Forelimb muscle (tissue), 1 donor: Measurements from ENCODE around the gene CTNNA3. TPM values are rescaled to one million over a fixed set of nuclear protein-coding genes. Genes with fewer than 3 reads are reported as not detected.

Source experiments
- DNase-seq: peaks from one replicate; pipeline ENCODE4 v3.0.0-alpha.2; 2013; ENCODE audit warnings: low read depth
- polyA plus RNA-seq: library from polyadenylated mRNA; unstranded; fragments of 120-200 nt; gene quantifications from one replicate; pipeline ENCODE4 v1.2.1, GENCODE V29; 2013; ENCODE audit not compliant: insufficient read length

Gene CTNNA3
- polyA plus RNA-seq, 1 donor = 12.6 TPM

DNA sequence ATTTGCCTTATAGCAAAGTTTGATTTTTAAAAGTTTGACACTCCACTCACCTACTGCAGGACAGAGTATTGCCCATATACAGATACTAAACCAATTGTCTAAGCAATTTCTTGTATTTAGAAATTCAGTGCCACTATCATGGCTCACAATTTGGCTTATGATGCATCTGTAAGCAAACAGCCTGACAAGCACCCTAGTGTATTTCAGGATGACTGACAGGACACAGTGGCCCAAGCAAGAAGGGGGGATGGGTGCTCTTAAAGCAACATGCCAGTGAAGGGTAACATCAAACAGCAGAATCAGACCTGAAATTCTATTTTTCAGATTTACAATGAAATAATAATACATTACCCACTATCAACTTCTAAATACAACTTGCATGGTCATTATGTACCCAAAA lies 30.5 kb downstream of the CTNNA3 start:
- no peak for DNase-seq

DNA sequence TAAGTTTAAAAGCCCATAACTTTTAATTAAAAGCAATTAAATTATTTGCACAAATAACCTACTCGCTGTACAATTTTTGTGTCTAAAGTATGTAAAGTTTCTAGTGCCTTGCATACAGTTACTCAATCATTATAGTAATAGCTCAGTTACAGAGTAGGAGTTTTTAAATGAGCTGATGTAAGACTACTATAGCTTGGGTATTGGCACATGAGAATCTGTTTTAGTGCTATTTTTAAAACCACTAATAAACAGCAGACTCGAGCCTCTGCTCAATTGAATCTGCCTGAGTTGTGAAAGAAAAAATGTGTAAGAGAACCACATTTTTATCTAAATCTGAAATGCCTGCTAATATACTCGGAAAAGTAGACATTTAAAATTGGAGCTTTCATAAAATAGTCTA lies 31.1 kb downstream of the CTNNA3 start:
- DNase-seq = no peak

DNA sequence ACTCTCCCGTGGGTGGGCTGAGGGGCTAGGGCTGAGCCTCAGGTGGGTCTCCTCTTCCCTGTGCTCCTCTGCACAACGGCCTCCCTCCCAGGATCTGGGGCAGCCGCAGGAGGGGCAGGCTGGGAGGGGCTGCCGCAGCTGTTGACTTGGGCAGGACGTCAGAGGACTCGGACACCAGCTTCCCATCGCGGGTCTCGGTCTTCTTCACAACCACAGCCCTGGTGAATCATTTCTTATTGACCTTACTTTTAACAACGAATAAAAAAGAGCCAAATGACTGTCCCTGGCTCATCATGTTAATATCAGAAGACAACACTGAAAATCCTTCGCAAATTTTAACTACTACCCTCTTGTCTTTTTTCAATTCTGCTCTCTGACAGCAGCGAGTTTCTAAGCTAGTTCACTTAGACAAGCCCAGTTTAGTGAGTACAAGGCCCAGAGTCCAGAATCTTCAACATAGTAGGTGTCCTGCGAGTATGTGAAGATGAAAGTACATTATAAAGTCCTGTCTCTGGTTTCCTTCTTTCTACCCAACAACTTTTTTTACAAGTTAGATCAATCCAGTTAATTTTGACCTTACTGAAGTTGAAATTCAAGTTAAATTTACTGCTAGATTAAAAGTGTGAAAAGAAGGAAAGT lies 32.4 kb downstream of the CTNNA3 start:
- no peak for DNase-seq

DNA sequence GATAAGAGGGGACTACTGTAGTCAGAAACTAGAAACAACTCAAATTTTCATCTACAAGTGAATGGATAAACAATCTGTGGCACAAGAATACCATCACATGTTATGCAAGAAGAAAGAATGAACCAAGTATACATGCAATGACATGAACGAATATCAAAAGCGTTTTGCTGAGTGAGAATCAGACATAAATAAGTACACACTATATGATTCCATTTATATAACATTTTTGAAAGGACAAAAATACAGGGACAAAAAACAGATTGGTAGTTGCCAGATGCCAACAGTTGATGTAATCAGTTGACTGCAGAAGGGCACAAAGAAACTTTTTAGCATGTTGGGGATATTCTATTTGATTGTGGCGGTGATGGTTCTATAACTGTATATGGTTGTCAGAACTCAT lies 33.6 kb downstream of the CTNNA3 start:
- DNase-seq = no peak

DNA sequence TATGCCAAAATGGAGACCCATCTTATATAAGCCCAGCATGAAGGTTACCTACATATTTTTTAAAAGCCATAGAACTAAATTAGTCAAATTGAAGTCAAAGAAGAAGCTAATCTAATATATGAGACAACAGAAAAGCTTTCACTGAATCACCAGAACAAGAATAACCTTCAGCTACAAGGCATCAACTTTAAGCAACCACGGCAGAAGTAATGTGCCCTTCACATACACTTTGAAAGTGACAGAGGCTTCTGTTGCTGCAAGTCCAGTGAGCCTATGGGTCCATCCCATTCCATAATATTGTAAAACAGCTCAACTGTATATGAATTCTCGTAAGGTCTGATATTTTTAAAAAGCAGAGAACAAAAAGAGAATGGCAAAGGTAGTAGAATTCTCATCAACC lies 36.5 kb downstream of the CTNNA3 start:
- DNase-seq = no peak

DNA sequence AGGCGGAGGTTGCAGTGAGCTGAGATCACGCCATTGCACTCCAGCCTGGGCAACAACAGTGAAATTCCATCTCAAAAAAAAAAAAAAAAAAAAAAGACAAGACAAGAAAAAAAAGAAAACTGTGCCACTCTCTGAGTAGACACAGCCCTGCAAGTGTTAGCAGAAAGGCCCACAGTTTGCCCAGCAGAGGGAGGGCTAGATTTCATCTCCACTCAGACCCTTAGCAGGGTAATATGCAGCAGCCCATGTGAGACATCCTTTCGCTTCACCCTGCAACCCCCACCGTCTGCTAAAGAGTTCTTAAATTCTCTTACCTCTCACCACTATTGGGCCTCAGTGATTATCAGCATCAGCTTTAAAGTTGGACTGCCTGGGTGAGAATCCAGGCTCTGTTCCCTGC lies 38.2 kb downstream of the CTNNA3 start:
- DNase-seq = no peak

DNA sequence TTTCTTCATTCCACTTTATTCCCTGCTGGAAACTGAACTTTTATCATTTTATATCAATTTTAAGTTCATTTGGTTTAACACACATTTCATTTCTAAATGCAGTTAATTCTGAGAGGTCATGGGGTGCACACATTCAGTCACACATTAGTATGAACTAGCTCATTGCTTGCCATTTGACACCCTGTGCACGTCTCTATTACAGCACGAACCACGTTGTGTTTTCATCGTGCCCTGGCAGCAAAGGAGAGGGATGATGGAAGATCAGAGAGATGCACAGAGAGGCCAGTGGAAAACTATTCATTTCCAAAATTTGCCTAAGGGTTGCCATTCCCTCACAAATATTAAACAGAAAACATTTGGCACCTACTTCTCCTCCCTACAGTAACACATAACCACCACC lies 45.4 kb downstream of the CTNNA3 start:
- DNase-seq = no peak

DNA sequence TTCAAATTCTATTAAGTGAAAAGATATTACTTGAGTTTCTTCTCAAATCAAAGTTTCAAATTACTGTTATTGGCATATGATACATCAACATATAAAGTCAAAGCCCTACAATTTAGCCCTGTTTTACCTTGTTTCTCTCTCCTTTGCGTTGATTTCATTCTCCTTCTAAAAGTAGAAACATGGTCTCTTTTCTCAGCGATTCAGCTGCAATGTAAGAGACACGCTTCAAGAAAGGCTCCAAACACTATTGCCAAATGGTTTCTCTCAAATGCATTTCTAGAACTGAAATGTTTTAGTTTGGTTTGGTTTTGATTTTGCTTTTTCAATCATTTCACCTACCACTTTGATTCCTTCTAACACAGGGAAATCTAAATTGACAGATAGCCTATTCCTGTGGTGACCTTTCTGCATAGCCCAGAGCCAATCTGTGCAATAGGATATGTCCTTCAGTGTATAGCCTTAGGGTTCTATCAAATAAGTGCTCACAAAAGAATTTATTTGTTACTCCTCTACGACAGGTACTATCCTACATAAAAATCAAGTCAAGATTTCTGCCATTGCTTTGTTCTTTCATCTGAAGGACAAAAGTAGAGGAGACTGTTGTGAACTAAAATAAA lies 47.3 kb downstream of the CTNNA3 start:
- DNase-seq = no peak

DNA sequence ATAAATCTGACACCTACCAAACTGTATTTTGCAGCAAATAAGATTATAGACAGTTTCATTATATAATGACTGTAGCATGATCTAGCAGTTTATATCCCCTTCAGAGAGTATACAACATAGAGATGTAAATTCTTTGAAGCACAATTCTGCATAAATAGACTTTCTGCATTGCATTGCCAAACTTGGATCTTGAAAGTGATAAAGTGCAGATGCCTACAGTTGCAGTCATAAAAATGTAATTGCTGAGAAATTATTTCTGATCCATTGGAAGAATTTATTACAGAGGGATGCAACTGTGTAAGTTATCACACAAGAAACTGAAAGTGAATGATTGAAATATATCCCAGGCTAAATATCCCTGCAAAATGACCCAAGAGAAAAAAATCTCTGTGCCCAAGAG lies 65.1 kb downstream of the CTNNA3 start:
- no peak for DNase-seq

DNA sequence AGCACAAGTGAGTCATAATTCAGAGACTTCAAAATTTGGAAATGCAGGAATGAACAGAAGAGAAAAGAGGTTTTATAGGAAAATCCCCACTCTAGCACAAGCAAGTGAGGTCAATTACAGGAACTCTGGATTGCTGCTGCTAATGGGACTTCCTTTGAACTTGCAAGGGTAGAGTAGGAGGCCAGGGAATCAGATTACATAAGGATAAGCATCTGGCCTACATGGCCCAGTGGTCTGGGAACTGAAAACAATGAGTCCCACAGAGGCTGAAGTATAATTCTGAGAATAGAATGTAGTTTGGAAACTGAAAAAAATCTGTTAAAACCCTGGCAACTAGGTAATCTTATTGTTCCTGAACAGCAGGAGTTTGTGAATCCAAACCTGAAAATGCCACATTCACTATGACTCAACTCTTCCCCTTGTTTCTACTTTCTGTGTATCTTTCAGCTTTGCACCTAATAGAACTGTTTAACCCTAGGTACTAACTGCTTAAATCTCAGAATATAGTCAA lies 66.5 kb downstream of the CTNNA3 start:
- no peak for DNase-seq

DNA sequence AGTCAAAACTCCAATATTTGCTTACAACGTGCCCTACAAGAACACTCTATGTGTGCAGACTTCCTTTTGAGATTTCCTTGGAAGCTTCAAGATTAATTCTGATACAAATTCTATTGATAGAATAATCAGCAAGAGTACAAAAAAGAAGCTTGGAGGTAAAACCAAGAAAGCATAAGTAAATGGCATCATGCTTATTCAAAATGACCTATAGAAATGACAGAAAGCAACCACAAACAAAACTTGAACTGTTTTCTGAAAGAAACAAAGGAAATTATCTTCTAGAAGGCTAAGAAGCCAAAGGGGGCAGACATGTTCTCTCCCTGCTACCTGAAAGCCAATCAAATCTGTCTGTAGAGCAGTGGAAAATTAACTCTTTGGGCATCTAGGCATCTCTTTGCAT lies 73.0 kb downstream of the CTNNA3 start:
- DNase-seq = no peak

DNA sequence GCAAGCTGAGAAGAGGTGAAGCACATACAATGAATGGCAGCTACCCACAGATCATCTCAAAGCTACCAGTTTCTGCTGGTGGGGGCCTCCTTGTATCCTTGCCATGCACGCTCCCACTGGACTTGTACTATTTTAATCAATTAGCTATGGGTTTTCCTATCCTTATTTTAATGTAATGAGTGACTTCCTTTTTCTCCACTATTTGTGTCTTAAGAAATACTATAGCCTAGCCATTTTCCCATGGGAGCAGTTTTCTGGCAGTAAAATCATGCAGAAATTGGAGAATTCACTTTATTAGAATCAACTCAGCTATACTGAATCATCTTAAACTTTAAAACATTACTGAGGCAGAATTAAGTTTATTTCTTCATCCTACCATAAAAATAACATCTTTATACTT lies 73.5 kb downstream of the CTNNA3 start:
- peak; percentile 44 for DNase-seq

DNA sequence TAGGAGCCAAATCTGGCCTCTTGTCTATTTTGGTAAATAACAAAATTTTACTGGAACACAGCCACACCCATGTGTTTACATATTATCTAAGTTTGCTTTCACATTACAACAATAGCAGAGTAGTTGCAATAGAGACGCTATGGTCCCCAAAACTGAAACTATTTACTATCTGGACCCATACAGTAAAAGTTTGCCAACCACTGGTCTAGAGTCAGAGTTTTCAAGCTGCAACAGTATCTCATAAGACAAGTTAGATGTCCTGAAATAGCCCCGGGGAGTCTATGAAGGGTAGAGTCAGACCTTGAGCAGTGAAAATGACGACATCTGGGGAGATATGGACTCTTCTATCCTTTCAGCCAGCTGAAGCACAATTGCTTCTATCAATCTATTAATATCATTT lies 74.2 kb downstream of the CTNNA3 start:
- DNase-seq = no peak

DNA sequence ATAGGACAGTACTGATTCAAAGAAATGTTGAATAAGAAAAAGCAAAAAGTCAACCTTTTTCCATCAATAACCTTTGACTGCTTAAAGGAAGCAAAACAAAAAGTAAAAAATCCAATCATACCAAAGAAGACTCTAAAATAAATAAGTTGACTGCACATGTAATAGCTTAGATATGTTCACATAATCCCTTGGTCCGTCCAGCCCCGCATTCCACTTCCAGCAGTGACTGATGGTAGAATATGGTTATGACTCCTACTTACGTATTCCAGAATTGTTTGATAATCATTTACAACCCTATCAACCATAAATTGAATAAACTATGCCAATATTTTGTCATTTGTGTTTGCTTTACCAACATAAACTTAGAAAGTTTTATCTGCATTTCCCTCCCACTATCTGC lies 77.9 kb downstream of the CTNNA3 start:
- DNase-seq = no peak

DNA sequence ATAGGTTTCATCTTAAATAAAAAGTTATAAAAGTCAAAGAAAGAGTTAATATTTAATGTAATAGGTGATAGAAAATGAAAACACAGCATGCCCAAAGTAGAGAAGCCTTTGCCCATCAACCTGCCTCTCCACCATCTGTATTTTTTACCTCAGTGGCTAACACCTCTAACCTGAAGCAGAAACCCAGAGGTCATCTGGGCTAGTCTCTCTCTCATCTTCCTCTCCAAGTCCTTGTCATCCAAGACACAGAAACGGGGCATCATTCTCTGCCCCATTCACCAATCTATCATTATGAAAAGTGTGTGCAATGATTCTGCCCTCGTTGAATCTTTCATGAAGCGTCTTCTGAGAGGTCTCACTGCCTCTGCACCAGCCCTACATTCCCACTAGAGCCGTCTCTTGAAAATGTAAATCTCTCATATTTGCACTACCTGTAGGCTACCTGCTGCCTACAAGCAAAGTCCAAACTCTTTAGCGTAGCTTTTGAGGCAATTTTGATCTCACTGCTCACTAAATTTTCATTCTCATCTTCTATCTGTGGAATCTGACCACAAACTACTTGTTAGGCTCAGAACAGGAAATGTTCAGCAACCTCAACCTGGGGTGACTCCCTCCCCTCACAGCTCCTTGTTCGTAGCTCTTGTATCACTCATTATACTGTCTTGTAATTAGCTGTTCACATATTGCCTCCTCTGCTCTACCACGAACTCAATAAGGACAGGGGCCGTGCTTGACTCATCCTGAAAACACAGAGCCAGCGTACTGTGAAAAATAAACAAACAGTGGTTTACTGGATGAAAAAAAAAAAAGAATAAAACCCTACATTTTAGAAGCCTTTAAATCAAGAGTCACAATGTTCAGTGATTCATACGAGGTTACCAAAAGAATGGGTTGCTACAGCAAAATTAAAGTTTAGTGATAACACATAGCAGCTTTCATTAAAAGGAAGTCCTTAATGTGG lies 83.1 kb downstream of the CTNNA3 start:
- DNase-seq = no peak

DNA sequence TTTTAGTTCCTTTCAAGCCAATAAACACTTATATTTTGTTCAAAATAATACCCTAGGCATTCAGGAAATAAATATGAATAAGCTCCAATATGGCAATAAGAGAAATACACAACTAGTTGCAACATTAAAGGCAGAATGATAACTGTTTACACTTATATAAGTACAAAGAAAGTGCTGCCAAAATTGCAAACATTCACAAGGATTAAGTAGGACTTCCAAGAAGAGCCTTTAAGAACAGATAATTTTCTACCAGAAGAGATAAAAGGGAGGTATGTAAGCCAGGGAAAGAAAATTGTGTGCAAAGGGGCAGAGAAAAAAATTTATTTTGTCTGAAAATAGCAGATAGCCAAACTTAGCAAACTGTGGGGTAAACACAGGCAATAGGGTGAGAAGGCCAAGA lies 83.8 kb downstream of the CTNNA3 start:
- no peak for DNase-seq

DNA sequence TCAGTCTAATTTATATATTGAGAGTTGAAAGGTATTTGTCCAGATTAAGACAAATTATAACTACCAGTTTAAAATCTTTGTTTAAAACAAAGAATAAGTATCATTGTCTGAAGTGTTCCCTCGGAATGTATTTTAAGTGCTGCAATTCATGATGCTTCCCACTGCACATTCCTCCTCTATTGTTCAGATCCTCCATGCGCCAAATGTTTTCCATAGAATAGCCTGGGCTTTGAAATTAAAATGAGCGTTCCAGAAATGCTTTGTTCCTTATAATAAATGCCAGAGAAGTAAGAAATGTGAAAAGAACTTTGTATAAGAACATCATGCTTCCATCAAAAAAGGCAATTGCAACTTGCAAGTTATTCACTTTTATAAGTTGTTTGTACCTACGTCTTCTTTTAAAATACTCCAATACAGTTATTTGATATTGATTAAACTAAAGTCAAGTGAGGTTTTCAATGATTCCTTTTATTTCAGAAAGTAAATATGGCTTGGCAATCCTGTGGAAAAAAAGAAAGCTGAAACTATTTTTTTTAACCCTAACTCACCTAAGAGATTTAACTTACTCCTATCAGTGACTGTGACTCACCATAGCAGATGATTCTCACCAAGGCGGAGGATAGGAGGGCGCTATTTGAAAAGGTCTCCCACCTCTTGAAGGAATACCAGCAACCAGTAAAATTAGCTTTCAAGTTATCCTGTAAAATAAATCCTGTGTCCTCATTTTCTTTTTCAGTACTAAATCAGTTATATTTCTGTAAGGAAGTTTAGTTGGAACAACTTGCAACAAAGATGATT lies 85.8 kb downstream of the CTNNA3 start:
- no peak for DNase-seq

DNA sequence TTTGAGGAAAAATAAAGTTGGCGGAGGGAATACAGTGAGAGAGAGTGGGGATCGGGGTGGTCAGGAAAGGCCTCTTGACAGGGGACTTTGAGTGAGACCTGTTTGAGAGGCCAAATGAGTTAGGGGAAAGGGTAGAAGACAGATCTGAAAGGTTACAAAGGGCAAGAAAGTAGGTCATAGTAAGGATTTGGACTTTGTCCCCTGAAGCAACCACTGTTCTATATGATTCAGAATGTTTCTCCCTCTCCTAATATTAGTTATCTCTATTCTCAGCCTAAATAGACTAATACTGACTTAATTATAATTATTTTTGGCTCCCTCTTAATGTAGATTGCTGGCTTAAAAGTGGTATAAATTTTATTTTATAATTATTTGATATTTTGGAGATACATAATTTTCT lies 88.0 kb downstream of the CTNNA3 start:
- no peak for DNase-seq

DNA sequence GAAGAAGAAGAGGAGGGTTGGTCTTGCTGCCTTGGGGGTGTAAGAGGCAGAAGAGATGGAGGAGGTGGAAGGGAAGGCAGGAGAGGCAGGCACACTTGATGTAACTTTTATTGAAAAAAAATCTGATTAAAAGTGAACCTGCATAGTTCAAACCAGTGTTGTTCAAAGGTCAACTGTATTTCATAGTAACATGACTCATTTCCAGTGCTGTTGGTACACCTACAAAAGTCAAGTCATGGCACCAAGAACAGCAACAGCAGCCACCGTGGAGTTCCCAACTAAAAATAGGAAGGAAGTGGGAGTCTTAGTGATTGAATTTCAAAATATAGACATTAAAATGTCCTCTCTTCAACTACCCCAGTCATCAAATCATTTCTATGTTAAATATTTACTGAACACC lies 88.5 kb downstream of the CTNNA3 start:
- no peak for DNase-seq

DNA sequence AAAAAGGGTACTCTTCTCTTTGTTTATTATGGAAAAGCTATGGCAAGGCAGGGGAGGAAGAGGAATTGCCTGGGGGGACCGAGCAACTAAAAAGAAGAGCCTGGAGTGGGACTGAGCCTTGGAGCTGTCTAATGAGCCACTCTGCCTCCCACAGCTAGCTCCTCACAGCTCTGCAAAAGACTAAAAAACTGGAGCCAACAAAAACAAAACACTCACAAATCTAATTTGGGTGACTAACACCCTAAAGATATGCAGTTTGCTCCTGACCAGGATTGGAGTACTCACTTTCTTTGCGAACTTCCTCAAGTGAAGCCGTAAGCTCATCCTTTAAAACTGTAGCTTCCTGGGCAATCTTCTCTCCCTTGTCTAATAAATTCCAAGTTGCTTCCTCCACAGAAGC lies 89.4 kb downstream of the CTNNA3 start:
- DNase-seq = no peak

DNA sequence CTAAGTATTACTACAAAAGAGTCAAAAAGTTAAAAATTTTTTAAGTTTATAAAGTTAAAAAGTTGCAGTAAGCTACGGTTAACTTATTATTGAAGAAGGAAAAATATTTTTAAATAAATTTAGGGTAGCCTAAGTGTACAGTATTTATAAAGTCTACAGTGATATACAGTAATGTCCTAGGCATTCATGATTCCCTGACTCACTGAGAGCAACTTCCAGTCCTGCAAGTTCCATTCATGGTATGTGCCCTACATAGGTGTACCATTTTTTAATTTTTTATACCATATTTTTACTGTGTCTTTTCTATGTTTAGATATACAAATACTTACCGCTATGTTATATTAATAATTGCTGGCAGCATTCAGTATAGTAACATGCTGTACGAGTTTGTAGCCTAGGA lies 92.3 kb downstream of the CTNNA3 start:
- DNase-seq = no peak

DNA sequence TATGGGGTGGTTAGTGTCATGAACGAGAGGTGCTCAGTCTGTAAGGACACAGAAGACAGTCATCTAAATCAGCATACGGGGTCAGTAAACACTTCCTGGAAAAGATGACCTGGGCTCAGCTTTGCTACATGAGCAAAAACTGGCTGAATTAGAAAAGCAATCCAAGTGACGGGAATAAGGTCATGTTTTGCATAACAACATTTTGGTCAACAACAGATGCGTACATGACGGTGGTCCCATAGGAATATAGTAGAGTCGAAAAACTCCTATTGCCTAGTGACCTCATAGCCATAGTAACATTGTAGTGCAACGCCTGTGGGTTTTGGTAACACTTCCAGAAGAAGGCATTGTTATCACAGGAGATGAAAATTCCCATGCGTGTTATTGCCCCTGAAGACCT lies 92.9 kb downstream of the CTNNA3 start:
- DNase-seq = no peak
